Measurements from ENCODE around the gene KRT24. TPM values are rescaled to one million over a fixed set of nuclear protein-coding genes. Genes with fewer than 3 reads are reported as not detected.

KRT24 gene
- total RNA-seq, 2 experiments from 2014 or later, result not detected

DNA sequence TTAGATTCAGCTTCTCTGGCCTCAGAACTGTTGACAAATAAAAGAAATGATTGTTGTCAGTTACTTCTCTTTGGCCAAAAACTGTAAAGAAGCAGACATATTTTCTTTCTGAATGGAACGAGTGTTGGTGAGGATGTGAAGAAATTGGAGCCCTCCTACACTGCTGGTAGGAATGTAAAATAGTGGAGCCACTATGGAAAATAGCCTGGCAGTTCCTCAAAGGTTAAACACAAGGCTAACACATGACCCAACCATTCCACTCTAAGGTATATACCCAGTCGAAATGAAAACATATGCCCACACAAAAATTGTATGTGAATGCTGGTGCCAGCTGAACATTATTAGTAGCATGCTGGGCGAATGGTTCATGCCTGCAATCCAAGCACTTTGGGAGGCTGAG lies 14.2 kb upstream of the KRT24 start:
- Mint-ChIP-seq H3K27ac (no peak overlapping the region), H3K4me3 (no peak overlapping the region), H3K4me1 (no peaks in the 10 kb centered on the region), H3K36me3 (ENCODE audit: low read depth) (no peaks in the 10 kb centered on the region), H3K9me3 (no peaks in the 10 kb centered on the region), H3K27me3 (peaks cover 23% of the 10 kb centered on the region)
- CTCF ChIA-PET, result no interaction called here
- POLR2A ChIA-PET, result no interaction called here
- no peak for DNase-seq

- no peaks in the 10 kb centered on the region for H3K9me3 Mint-ChIP-seq
- no peaks in the 10 kb centered on the region for H3K4me1 Mint-ChIP-seq
- CTCF ChIA-PET, result no interaction called here
- H3K4me3 Mint-ChIP-seq, result no peak overlapping the region
- H3K27ac Mint-ChIP-seq, result no peak overlapping the region
- no peaks in the 10 kb centered on the region for H3K36me3 Mint-ChIP-seq (ENCODE audit: low read depth)
- peaks cover 17% of the 10 kb centered on the region for H3K27me3 Mint-ChIP-seq
- DNase-seq, result no peak
- POLR2A ChIA-PET, result no interaction called here
Observed at GRCh38 chr17:40714473-40714872, 10.9 kb upstream of the KRT24 start.

DNA sequence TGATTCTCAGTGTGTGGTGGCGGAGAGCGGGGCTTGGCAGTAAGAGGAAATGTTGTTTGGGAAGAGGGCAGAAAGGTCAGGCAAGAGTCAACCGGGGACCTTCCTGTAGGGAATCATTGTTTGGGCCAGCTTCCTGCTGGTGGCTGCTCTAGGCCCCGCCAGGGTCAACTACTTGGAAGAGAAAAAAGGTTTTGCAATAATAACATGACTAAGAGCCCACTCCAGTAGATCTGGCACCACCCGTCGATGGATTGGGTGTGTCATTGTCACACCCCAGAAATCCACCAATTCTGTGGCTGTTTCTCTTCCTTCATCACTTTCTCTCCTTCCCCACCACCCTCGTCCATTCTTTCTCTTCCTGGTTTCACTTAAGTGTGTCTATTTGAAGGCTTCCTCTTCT lies 4.2 kb upstream of the KRT24 start:
- Mint-ChIP-seq H3K9me3 (no peaks in the 10 kb centered on the region), H3K4me1 (no peaks in the 10 kb centered on the region), H3K4me3 (no peak overlapping the region), H3K36me3 (ENCODE audit: low read depth) (no peaks in the 10 kb centered on the region), H3K27me3 (peaks cover 35% of the 10 kb centered on the region), H3K27ac (no peak overlapping the region)
- no peak for DNase-seq
- CTCF ChIA-PET, result no interaction called here
- POLR2A ChIA-PET, result no interaction called here

GRCh38 chr17:40705584-40705983 lies 2.0 kb upstream of the KRT24 start:
- H3K4me1 Mint-ChIP-seq, result no peaks in the 10 kb centered on the region

GRCh38 chr17:40702271-40702670 lies 1.3 kb downstream of the KRT24 start:
- DNase-seq, result no peak
- ChIA-PET CTCF (no interaction called here), POLR2A (no interaction called here)
- H3K4me3 Mint-ChIP-seq, result no peak overlapping the region
- no peak overlapping the region for H3K27ac Mint-ChIP-seq
- no peaks in the 10 kb centered on the region for H3K9me3 Mint-ChIP-seq
- H3K27me3 Mint-ChIP-seq, result peaks cover 40% of the 10 kb centered on the region
- H3K4me1 Mint-ChIP-seq, result no peaks in the 10 kb centered on the region
- no peaks in the 10 kb centered on the region for H3K36me3 Mint-ChIP-seq (ENCODE audit: low read depth)

More at GRCh38 chr17:40705584-40705983, 2.0 kb upstream of the KRT24 start:
- H3K4me3 Mint-ChIP-seq, result no peak overlapping the region
- ChIA-PET POLR2A (interaction anchor here (1.2 kb wide), 1 partner anchor 9 kb away, joined by 5 read pairs; no protein-coding TSS in a partner anchor), CTCF (interaction anchor here (0.7 kb wide), 1 partner anchor 51 kb away, joined by 3 read pairs; no protein-coding TSS in a partner anchor)
- H3K36me3 Mint-ChIP-seq (ENCODE audit: low read depth), result no peaks in the 10 kb centered on the region
- peaks cover 33% of the 10 kb centered on the region for H3K27me3 Mint-ChIP-seq
- H3K9me3 Mint-ChIP-seq, result no peaks in the 10 kb centered on the region
- no peak for DNase-seq
- H3K27ac Mint-ChIP-seq, result no peak overlapping the region

DNA sequence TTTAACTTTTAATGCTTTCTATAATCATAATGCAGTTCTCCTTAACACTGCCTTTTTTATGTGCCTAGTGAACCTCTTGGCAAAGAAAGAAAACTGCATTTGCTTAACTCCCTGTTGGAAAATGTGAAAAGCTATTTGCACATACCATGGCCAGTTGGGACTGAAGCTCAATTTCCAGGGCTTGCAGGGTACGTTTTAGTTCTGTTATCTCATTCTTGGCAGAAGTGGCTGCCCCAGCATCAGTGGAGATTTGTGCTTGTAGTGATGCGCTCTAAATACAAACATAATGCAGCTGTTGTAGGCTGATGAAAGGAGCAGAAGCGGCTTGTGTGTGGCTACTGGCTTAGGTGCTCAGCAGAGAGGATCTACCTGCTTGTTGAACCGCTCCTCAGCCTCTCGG lies 3.7 kb downstream of the KRT24 start:
- Mint-ChIP-seq H3K27me3 (peaks cover 35% of the 10 kb centered on the region), H3K27ac (no peak overlapping the region), H3K4me1 (no peaks in the 10 kb centered on the region), H3K9me3 (no peaks in the 10 kb centered on the region), H3K4me3 (no peak overlapping the region), H3K36me3 (ENCODE audit: low read depth) (no peaks in the 10 kb centered on the region)
- DNase-seq, result no peak
- ChIA-PET CTCF (interaction anchor here (0.9 kb wide), 1 partner anchor 80 kb away, joined by 4 read pairs; no protein-coding TSS in a partner anchor), POLR2A (no interaction called here)

- DNase-seq, result no peak
- no peaks in the 10 kb centered on the region for H3K36me3 Mint-ChIP-seq (ENCODE audit: low read depth)
- ChIA-PET POLR2A (no interaction called here), CTCF (no interaction called here)
- no peaks in the 10 kb centered on the region for H3K9me3 Mint-ChIP-seq
- no peak overlapping the region for H3K27ac Mint-ChIP-seq
- no peaks in the 10 kb centered on the region for H3K4me1 Mint-ChIP-seq
- H3K27me3 Mint-ChIP-seq, result peaks cover 35% of the 10 kb centered on the region
- no peak overlapping the region for H3K4me3 Mint-ChIP-seq
Observed at GRCh38 chr17:40699371-40699770, 4.2 kb downstream of the KRT24 start.

- Mint-ChIP-seq H3K36me3 (ENCODE audit: low read depth) (no peaks in the 10 kb centered on the region), H3K9me3 (no peaks in the 10 kb centered on the region), H3K4me3 (no peak overlapping the region), H3K4me1 (no peaks in the 10 kb centered on the region), H3K27me3 (peaks cover 35% of the 10 kb centered on the region), H3K27ac (no peak overlapping the region)
- DNase-seq, result no peak
- ChIA-PET POLR2A (no interaction called here), CTCF (interaction anchor here (1.3 kb wide), 1 partner anchor 35 kb away, joined by 3 read pairs; no protein-coding TSS in a partner anchor)
Observed at GRCh38 chr17:40697297-40697696, 6.3 kb downstream of the KRT24 start.

DNA sequence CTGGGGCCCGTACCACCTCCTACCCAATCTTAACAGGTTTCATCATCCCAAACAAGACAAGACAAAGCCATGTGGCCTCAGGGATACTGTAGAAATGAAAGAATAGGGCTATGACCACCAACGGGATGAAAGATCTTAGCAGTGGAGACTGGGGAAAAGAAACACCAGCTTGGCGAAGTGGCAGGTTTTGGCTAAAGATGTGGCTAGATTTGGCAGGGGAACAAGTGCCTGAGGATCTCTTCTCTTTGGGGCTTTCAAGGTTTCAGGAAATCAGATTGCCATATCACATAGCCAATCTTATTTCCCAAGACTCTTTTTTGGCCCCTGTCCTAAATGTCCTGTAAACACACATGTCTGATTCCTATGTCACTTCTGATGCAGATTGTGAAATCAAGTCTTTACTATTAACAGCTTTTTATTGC lies 6.9 kb downstream of the KRT24 start:
- peaks cover 37% of the 10 kb centered on the region for H3K27me3 Mint-ChIP-seq
- CTCF ChIA-PET, result interaction anchor here (1.0 to 1.1 kb wide), 2 partner anchors 11 to 14 kb away, joined by 3 read pairs; no protein-coding TSS in a partner anchor
- H3K4me3 Mint-ChIP-seq, result no peak overlapping the region
- DNase-seq, result no peak
- no peaks in the 10 kb centered on the region for H3K4me1 Mint-ChIP-seq
- H3K36me3 Mint-ChIP-seq (ENCODE audit: low read depth), result no peaks in the 10 kb centered on the region
- POLR2A ChIA-PET, result interaction anchor here (1.6 kb wide), 1 partner anchor 8 kb away, joined by 5 read pairs; no protein-coding TSS in a partner anchor
- H3K27ac Mint-ChIP-seq, result no peak overlapping the region
- H3K9me3 Mint-ChIP-seq, result no peaks in the 10 kb centered on the region

GRCh38 chr17:40695874-40696472 lies 7.6 kb downstream of the KRT24 start:
- no peaks in the 10 kb centered on the region for H3K36me3 Mint-ChIP-seq (ENCODE audit: low read depth)
- CTCF ChIA-PET, result interaction anchor here (1.0 to 1.1 kb wide), 2 partner anchors 10 to 13 kb away, joined by 3 read pairs; no protein-coding TSS in a partner anchor
- H3K9me3 Mint-ChIP-seq, result no peaks in the 10 kb centered on the region
- POLR2A ChIA-PET, result interaction anchor here (1.6 kb wide), 1 partner anchor 9 kb away, joined by 5 read pairs; no protein-coding TSS in a partner anchor
- H3K4me1 Mint-ChIP-seq, result no peaks in the 10 kb centered on the region
- no peak overlapping the region for H3K27ac Mint-ChIP-seq
- no peak overlapping the region for H3K4me3 Mint-ChIP-seq
- peaks cover 38% of the 10 kb centered on the region for H3K27me3 Mint-ChIP-seq
- no peak for DNase-seq

DNA sequence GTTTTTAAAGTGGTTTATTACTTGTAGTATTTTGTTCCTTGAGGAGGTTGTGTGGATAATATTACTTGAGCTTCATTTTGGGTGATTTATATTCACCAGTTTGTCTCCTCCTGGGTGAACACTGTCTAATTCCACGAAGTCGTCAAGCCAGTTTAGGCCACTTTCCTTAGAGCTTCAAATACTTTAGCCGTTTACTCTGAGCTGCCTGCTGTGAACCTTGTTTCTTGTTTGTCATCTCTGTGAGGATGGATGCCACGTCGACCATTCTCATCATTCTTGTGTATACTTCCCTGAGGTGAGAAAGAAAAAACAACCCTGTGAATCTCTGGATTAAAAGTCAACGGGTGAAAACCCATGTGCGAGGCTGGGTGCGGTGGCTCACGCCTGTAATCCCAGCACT lies 9.0 kb downstream of the KRT24 start:
- no peak overlapping the region for H3K4me3 Mint-ChIP-seq

DNA sequence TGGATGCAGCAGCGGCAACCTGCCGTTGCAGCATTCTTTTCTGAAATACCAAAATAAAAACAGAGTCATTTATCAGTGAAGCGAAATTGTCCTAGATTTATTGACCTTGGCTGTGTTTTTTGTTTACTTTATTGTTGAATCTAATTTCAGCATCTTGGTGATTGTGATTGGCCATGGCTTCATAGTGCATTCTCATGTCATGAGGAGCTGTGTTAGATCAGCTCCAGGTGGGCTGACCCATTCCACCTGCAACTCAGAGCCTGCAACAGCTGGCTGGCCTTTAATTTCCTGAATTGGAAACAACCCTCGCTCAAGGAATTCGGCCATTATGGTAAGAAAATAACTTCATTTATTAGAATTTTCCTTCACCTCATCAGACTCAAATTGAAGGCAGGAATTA lies 16.4 kb downstream of the KRT24 start:
- ChIA-PET POLR2A (no interaction called here), CTCF (no interaction called here)
- no peak overlapping the region for H3K4me3 Mint-ChIP-seq
- peaks cover 19% of the 10 kb centered on the region for H3K27me3 Mint-ChIP-seq
- no peaks in the 10 kb centered on the region for H3K9me3 Mint-ChIP-seq
- no peaks in the 10 kb centered on the region for H3K4me1 Mint-ChIP-seq
- H3K36me3 Mint-ChIP-seq (ENCODE audit: low read depth), result no peaks in the 10 kb centered on the region
- no peak overlapping the region for H3K27ac Mint-ChIP-seq
- no peak for DNase-seq

More for the DNA sequence above, 9.0 kb downstream of the KRT24 start:
- Mint-ChIP-seq H3K36me3 (ENCODE audit: low read depth) (no peaks in the 10 kb centered on the region), H3K9me3 (no peaks in the 10 kb centered on the region), H3K27me3 (peaks cover 40% of the 10 kb centered on the region), H3K27ac (no peak overlapping the region), H3K4me1 (no peaks in the 10 kb centered on the region)
- POLR2A ChIA-PET, result interaction anchor here (1.4 kb wide), 1 partner anchor 8 kb away, joined by 3 read pairs; no protein-coding TSS in a partner anchor
- CTCF ChIA-PET, result no interaction called here
- DNase-seq, result no peak

GRCh38 chr17:40686192-40686591 lies 17.4 kb downstream of the KRT24 start:
- Mint-ChIP-seq H3K9me3 (no peaks in the 10 kb centered on the region), H3K27ac (no peak overlapping the region), H3K27me3 (peaks cover 19% of the 10 kb centered on the region), H3K4me1 (no peaks in the 10 kb centered on the region), H3K4me3 (no peak overlapping the region), H3K36me3 (ENCODE audit: low read depth) (no peaks in the 10 kb centered on the region)
- POLR2A ChIA-PET, result no interaction called here
- no peak for DNase-seq
- CTCF ChIA-PET, result interaction anchor here (1.2 to 1.3 kb wide), 2 partner anchors 10 to 65 kb away, joined by 3 read pairs; no protein-coding TSS in a partner anchor

DNA sequence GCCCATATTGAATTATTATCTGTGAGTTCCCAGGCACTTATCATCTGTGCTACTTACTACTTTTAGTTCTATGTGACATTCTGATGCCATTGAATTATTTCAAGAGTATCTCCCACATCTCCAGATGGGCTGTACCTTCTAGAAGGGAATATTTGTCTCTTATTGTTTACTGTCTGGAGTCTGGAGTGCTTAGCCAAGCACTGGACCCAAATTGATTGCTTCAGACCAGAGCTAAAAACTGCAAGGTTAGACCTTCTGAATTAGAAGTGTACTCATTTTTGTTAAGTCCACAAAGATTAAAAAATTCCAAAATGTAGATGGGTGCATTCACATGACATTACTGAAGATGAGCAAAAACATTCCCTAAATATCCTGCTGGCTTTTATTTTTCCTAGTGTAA lies 22.6 kb downstream of the KRT24 start:
- H3K27me3 Mint-ChIP-seq, result peaks cover 37% of the 10 kb centered on the region

More for the DNA sequence above, 22.6 kb downstream of the KRT24 start:
- H3K9me3 Mint-ChIP-seq, result no peaks in the 10 kb centered on the region
- ChIA-PET POLR2A (no interaction called here), CTCF (no interaction called here)
- H3K4me3 Mint-ChIP-seq, result no peak overlapping the region
- H3K36me3 Mint-ChIP-seq (ENCODE audit: low read depth), result no peaks in the 10 kb centered on the region
- peaks cover 3% of the 10 kb centered on the region for H3K4me1 Mint-ChIP-seq
- DNase-seq, result no peak
- no peak overlapping the region for H3K27ac Mint-ChIP-seq

Data from activated CD4-positive, alpha-beta memory T cell treated with anti-CD3 and anti-CD28 coated beads, Interleukin-2, amount 10 ng/mL, durations not matched to agents 7 days and 5 days (primary cell).